OCI-LY1 (cell line): ENCODE measurements around the gene DIAPH1.

Experiments
- CTCF ChIP-seq: fragments of 200-600 bp; sonication (generic), shearing (Covaris generic); IDR thresholded peaks from 2 replicates; pipeline ENCODE4 v1.5.1; 2017; ENCODE audit warnings: mild to moderate bottlenecking, antibody characterized with exemption, low read length, moderate library complexity, mixed read lengths
- EZH2 ChIP-seq: fragments of 200-600 bp; sonication (generic), shearing (Covaris generic); IDR thresholded peaks from 2 replicates; pipeline ENCODE4 v1.8.0; 2017; ENCODE audit warnings: borderline replicate concordance, mixed run types, mild to moderate bottlenecking, antibody characterized with exemption, low read length, moderate library complexity, mixed read lengths

GRCh38 chr5:141527426-141527825, 91.4 kb downstream of the DIAPH1 start:
- TF ChIP-seq CTCF (no peak), EZH2 (no peak)
